ENCODE measurements around the gene TSPAN16.
"Not testable (repeated sequence)": the region's sequence is repeated elsewhere in the genome, so short reads cannot be mapped to it uniquely, and the experiment has no call there.

TSPAN16 gene

DNA sequence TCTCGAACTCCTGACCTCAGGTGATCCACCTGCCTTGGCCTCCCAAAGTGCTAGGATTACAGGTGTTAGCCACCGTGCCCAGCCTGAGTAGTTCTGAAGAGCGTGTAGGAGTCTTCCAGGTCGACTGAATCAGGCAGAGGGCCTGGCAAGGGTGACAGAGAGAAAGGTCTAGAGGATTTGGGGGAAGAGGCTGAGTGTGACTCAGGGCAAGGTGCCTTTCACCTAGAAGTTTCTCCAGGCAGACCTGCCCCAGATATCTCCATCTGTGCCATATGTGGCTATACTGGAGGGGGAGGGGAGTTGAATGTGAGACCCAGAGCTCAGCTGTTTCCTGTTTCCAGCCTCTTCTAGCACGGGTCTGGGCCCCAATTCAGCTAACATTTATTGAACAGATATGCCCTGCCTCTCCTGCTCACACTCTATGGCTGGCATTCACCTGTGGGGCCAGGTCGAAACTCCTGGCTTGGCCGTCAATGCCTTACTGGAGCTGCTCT lies 51.6 kb downstream of the TSPAN16 start:
- DNase-seq, result no peak

DNA sequence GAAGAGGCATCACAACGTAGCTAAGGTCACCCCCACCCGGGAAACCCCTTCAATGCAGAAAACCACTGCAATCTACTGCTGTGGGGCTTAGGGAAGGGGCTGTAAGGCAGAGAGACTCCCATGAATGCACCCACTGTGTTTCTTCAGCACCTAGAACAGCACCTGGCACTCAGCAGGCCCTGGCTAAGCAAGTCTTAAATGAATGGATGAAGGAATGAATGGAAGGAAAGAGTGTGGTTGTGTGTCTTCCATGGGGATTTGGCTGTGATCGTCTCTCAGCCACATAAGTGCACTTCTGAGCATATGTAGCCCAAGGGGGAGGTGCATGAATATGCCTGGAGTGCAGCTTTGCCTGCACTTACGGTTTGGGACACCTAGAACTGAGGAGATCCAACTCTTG lies 53.2 kb downstream of the TSPAN16 start:
- no peak for DNase-seq

DNA sequence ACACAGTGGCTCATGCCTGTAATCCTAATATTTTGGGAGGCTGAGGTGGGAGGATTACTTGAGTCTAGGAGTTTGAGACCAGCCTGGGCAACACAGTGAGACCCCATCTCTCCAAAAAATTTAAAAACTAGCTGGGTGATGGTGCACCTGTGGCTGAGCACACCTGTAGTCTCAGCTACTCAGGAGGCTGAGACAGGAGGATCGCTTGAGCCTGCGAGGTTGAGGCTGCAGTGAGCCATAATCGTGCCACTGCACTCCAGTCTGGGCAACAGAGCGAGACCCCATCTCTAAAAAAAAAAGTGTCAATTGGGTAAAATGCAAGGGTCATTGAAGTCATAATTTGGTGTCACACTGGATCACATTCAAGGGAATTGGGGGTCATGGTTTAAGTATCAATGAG lies 58.1 kb downstream of the TSPAN16 start:
- not testable (repeated sequence) for DNase-seq

DNA sequence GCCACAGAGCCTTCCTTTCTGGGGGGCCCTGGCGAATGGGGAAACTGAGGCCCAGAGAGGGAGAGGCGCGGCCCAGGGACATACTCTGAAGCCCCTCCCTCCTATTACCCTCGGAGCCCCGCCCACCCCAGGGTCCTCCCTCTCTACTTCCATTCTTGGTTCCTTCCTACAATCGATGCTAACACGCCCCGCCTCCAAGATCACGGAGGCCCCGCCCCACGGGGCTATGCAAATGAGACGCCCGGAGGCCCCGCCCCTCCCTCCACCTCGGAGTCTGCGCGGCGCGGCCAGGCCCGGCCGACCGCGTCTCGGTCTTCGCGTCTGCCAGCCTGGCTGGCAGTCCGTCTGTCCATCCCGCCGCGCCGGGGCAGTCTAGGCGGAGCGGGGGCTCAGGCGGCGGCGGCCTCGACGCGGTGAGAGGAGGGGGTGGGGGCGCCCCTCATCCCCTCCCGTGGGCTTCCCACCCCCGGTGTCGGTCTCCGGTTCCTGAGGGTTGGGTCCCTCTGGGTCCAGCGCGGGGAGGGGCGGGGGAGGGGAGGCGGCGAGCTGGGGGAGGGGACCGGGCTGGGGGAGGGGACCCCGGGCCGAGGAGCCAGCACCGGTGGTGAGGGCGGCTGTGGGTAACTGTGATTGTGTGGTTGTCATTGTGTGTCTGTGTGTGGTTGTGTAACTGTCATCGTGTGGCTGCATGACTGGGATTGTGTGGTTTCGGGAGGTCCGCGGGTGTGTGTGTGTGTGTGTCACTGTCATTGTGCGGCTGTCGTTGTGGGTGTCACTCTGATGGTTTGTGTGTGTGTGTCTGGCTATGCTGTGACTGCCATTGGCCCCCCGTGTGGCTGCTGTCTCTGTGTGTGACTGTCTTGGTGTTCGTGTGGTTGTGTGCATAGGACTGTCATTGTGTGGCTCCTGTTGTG lies 59.5 kb downstream of the TSPAN16 start, which contains the start of gene PLPPR2:
TSS of gene PLPPR2 (plus strand) at position 273 of the 914 bp plus-strand sequence. CDS start 2,242 bp downstream, outside the sequence.
- DNase-seq, result peak; percentile 37

DNA sequence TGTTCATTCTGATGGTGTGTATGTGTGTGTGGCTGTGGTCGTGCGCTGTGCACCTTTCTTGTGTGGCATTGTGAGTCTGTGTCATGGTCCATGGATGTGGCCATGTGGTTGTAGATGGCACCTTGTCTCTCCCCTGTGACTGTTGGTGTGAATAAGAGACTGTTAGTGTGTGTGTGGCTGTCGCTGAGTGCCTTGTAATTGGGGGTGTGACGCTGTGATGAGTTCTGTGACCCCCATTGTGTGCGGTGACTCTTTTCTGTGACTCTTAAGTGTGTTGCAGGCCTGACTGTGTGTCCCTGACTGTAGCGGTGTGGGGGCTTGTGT lies 60.1 kb downstream of the TSPAN16 start:
- no peak for DNase-seq

DNA sequence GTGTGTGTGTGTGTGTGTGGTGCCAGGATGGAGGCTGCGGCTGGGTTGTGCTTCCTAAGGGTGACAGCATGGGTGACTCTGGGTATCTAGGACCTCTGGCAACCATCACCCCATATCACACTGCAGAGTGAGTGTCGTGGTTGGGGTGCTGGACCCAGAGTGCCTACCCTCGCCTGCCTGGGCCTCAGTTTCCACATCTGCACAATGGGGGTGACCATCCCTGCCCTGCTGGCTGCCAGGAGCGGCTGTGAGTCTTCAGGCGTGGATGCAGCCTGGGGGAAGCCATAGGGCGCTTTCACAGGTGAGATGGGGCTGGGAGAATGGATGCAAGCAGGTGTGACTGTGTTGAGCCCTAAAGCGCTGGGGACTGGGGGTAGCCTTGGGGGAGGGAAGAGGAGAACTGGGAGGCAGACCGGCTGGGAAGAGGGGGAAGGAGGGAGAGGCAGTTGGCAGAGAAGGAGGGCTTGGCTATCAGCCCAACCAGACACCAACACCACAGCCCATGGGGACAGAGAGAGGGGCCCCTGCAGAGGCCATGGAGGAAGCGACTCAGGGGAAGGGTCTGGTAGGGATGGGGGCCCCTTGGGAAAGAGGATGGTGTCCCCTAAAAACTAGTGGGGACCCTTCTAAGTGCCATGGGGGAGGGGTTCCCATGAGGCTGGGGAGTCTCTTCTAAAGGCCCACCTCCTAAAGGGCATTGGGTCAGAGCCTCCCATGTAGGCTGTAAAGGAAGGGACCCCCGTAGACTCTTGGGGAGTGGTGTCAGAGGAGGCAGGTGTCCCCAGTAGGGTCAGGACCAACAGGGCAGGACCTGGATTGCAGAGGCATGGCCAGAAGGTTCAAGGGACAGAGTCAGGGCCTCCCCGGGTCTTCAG lies 61.0 kb downstream of the TSPAN16 start:
- DNase-seq, result no peak

DNA sequence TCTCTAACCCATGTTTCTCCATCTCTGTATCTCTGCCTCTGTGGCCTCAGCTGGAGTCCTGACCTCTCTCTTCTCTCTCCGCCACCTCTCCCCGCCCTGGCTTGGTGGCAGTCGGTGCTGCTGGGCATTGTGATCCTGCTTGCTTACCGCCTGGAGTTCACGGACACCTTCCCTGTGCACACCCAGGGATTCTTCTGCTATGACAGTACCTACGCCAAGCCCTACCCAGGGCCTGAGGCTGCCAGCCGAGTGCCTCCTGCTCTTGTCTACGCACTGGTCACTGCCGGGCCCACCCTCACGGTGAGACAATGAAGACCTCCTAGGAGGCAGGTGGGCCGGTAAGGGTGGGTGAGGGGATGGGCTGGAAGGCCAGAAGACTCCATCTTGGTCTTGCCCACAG lies 63.5 kb downstream of the TSPAN16 start:
- DNase-seq, result no peak

DNA sequence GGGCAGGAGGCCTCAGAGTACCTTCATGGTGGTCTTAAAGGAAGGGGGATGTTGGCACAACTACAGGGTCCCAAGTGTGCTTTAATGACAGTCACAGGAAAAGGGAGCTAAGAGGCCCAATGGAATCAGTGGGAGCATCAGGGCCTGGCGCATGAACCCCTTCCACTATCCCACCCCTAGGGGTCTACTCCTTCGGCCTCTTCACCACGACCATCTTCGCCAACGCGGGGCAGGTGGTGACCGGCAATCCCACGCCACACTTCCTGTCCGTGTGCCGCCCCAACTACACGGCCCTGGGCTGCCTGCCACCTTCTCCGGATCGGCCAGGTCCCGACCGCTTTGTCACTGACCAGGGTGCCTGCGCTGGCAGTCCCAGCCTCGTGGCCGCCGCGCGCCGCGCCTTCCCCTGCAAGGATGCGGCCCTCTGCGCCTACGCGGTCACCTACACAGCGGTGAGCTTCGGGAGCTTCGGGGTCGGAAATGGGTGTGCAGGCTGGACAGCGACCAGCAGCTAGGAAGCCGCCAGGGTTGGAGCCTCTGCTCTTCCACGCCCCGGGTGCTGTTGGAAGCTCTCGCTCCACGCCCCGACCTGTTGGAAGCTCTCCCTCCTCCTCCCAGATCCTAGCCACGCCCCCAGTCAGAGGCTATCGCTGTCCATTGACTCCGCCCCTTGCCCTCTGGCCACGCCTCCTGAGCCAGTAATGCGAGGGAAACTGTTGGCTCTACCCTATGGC lies 65.2 kb downstream of the TSPAN16 start:
- no peak for DNase-seq

DNA sequence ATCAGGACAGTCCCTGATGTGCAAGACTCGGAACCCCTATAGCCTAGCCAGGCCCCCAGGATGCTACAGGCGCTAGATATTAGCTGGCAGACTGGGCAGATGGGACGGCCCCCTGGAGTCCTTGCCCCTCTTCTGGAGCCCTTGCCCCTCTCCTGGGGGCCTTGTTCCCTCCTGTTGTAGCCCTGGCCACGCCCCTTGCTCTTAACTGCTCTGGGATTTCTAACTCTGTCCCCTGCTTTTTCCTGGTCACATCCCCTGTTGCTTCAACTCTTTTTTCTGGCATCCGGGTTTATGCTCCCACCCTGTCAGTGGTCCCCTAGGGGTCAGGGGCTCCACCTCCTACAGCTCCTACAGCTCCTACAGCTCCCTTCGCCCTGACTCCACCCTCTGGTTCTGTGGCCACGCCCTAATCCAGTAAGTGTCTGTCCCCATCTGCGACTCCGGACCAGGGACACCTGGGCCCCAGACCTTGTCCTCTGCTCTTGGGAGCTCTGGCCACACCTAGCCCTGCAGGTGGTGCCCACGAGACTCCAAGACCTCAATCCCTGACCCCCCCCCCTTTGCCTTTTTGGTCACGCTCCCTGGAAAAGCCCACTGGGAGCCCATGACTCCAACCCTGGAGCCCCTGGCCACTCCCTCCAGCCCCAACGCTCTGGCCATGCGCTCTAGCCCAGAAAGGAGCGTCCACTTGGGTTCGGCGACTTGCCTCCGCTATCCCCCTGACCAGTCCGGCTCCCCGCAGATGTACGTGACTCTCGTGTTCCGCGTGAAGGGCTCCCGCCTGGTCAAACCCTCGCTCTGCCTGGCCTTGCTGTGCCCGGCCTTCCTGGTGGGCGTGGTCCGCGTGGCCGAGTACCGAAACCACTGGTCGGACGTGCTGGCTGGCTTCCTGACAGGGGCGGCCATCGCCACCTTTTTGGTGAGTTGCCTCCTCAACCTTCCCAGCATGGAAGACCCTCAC lies 66.1 kb downstream of the TSPAN16 start:
- no peak for DNase-seq

DNA sequence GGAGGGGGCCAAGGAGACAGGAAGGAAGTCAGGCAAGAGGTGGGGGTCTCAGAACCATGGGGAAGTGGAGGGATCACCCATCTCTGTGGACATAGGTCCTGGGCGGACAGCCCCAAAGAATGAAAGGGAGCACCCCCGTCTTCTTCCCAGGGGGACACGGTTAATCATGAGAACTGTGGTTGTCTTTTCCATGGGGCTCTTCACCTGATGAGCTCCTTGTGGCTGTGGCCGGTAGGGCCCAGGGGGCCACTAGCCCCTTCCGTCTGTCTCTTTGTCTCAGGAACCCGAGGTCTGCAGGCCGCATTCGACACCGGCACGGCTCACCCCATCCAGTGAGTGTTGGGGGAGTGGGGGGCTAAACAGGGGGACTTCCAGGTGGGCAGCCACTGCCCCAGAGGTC lies 67.9 kb downstream of the TSPAN16 start:
- DNase-seq, result no peak

DNA sequence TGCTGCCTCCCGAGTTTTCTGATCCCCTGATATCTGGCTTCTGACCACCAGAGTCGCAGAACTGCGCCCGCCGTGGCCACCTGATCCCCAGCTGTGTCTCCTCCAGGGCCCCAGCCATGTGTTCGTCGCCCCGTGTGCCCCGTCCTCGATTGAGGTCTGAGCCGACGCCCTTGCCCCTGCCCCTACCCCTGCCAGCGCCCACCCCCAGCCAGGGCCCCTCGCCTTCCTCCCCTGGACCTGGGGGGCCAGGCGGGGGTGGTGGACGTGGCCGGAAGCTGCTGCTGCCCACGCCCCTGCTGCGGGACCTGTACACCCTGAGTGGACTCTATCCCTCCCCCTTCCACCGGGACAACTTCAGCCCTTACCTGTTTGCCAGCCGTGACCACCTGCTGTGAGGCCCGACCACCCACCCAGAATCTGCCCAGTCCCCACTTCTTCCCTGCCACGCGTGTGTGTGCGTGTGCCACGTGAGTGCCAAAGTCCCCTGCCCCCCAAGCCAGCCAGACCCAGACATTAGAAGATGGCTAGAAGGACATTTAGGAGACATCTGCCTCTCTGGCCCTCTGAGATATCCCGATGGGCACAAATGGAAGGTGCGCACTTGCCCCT lies 68.4 kb downstream of the TSPAN16 start:
- no peak for DNase-seq

DNA sequence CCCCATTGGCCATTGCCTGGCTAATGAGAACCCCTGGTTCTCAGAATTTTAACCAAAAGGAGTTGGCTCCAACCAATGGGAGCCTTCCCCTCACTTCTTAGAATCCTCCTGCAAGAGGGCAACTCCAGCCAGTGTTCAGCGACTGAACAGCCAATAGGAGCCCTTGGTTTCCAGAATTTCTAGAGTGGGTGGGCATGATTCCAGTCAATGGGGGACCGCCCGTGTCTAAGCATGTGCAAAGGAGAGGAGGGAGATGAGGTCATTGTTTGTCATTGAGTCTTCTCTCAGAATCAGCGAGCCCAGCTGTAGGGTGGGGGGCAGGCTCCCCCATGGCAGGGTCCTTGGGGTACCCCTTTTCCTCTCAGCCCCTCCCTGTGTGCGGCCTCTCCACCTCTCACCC lies 69.0 kb downstream of the TSPAN16 start:
- DNase-seq, result no peak
